Caco-2 (cell line): Measurements from ENCODE around the gene SLC1A3. TPM values are rescaled to one million over a fixed set of nuclear protein-coding genes. Genes with fewer than 3 reads are reported as not detected.

Source experiments
- BruUV-seq: library from RNA; stranded (reverse); fragments of 400-500 nt; replicated peaks from 2 replicates; lab custom pipeline; 2021; lab: Mats Ljungman, UMichigan
- CTCF ChIA-PET: fragments of 300-600 bp; sonication (Branson Sonifier 250); formaldehyde crosslinking; loops from one replicate; lab custom pipeline; 2022; ENCODE audit warnings: antibody characterized with exemption; lab: Charles Lee
- POLR2A ChIA-PET: fragments of 300-600 bp; sonication (Branson Sonifier 250); formaldehyde crosslinking; loops from one replicate; lab custom pipeline; 2022; ENCODE audit warnings: antibody characterized with exemption; lab: Charles Lee
- DNase-seq, 2 experiments: peaks; one replicate each; pipeline versions ENCODE4 v3.0.0 to v3.0.0-alpha.2; 2020 to 2022
- H3K27me3 ChIP-seq: replicated peaks from 2 replicates; pipeline ENCODE4 v1.6.0; 2011; ENCODE audit warnings: low read length; ENCODE audit not compliant: control insufficient read depth, insufficient read depth
- H3K36me3 ChIP-seq: 2 replicates; pipeline ENCODE4 v1.5.1; 2011; ENCODE audit warnings: low read length; ENCODE audit not compliant: control insufficient read depth, insufficient read depth
- H3K4me1 ChIP-seq: fragments of 250-450 bp; sonication (Bioruptor Pico); 2 replicates; pipeline ENCODE4 v1.5.1; 2020; ENCODE audit warnings: mild to moderate bottlenecking
- H3K4me3 ChIP-seq: 2 replicates; pipeline ENCODE4 v1.5.1; 2011; ENCODE audit warnings: low read depth, mild to moderate bottlenecking, control low read depth, low read length
- H3K9me3 ChIP-seq: fragments of 250-450 bp; sonication (Bioruptor Pico); 2 replicates; pipeline ENCODE4 v1.5.1; 2020; ENCODE audit warnings: mild to moderate bottlenecking, moderate library complexity
- H3K27ac Mint-ChIP-seq: one replicate; pipeline ENCODE4 v1.8.0; 2022; ENCODE audit warnings: mixed read lengths; ENCODE audit not compliant: unreplicated experiment
- H3K27me3 Mint-ChIP-seq: one replicate; pipeline ENCODE4 v1.8.0; 2022; ENCODE audit warnings: mixed read lengths; ENCODE audit not compliant: insufficient read depth, unreplicated experiment
- H3K36me3 Mint-ChIP-seq: one replicate; pipeline ENCODE4 v1.8.0; 2022; ENCODE audit warnings: mild to moderate bottlenecking, mixed read lengths; ENCODE audit not compliant: insufficient read depth, unreplicated experiment
- H3K4me1 Mint-ChIP-seq: one replicate; pipeline ENCODE4 v1.8.0; 2022; ENCODE audit warnings: low read depth, mixed read lengths; ENCODE audit not compliant: unreplicated experiment
- H3K4me3 Mint-ChIP-seq: one replicate; pipeline ENCODE4 v1.8.0; 2022; ENCODE audit warnings: mild to moderate bottlenecking, moderate library complexity, mixed read lengths; ENCODE audit not compliant: unreplicated experiment
- H3K9me3 Mint-ChIP-seq: one replicate; pipeline ENCODE4 v1.8.0; 2022; ENCODE audit warnings: mixed read lengths; ENCODE audit not compliant: unreplicated experiment
- CTCF ChIP-seq, 2 experiments: fragments of 200-600 bp in 1 of 2; IDR thresholded peaks; 1 replicate in 1 of 2; 2 replicates in 1 of 2; pipeline versions ENCODE4 v1.5.1 to v1.8.0; 2011 to 2022; ENCODE audit warnings: antibody characterized with exemption in 1 of 2, control low read depth in 1 of 2, inconsistent platforms in 1 of 2, low read depth in 1 of 2, low read length in 1 of 2, mild to moderate bottlenecking in 1 of 2, moderate library complexity in 1 of 2; ENCODE audit not compliant: insufficient read depth in 1 of 2, severe bottlenecking in 1 of 2, unreplicated experiment in 1 of 2
- intact Hi-C: fragments of 100-400 bp; cut with micrococcal nuclease; formaldehyde crosslinking; loops from one replicate; pipeline ENCODE4 v1.10.0; 2022; ENCODE audit not compliant: unreplicated experiment
- total RNA-seq: library from RNA; stranded (reverse); gene quantifications from 2 replicates; pipeline ENCODE4 v1.2.3, GENCODE V29; 2022

Gene SLC1A3
- total RNA-seq, 1 experiment from 2014 or later = 178 TPM

GRCh38 chr5:36638056-36638455, 31.6 kb downstream of the SLC1A3 start:
- ChIA-PET POLR2A (interaction anchor here (0.6 to 1.5 kb wide), 5 partner anchors 8 to 44 kb away, joined by 3 to 8 read pairs (median 4); no protein-coding TSS in a partner anchor), CTCF (interaction anchor here (1.0 to 1.9 kb wide), 6 partner anchors 9 to 223 kb away, joined by 3 to 8 read pairs (median 4); no protein-coding TSS in a partner anchor)
- Histone ChIP-seq H3K4me1 (peaks cover 78% of the 10 kb centered on the region), H3K36me3 (no peaks in the 10 kb centered on the region), H3K27me3 (no peaks in the 10 kb centered on the region), H3K4me3 (no peak overlapping the region), H3K9me3 (no peaks in the 10 kb centered on the region)
- no peaks in the 10 kb centered on the region for H3K27me3 Mint-ChIP-seq
- no peak for TF ChIP-seq CTCF (IDR thresholded peaks at IDR 0.05; ENCODE audit: insufficient read depth in 1 of 2, low read depth in 1 of 2, low read length in 1 of 2, severe bottlenecking in 1 of 2, unreplicated experiment in 1 of 2)
- H3K9me3 Mint-ChIP-seq = peaks cover 12% of the 10 kb centered on the region
- no TSS peak for BruUV-seq
- DNase-seq = peak; percentile 78 to 90
- peaks cover 61% of the 10 kb centered on the region for H3K36me3 Mint-ChIP-seq
- intact Hi-C loops = loop anchor here (1.0 to 2.0 kb wide), 5 partner anchors 10 to 53 kb away; partner anchors contain the start of gene SLC1A3
- peak overlapping the region; percentile 83 for H3K27ac Mint-ChIP-seq
- peaks cover 68% of the 10 kb centered on the region for H3K4me1 Mint-ChIP-seq
- H3K4me3 Mint-ChIP-seq = peak overlapping the region; percentile 48

GRCh38 chr5:36640949-36641348, 34.5 kb downstream of the SLC1A3 start:
- H3K4me3 ChIP-seq = no peak overlapping the region
- no TSS peak for BruUV-seq
- H3K36me3 ChIP-seq = no peaks in the 10 kb centered on the region
- H3K9me3 ChIP-seq = no peaks in the 10 kb centered on the region
- Mint-ChIP-seq H3K27ac (peak overlapping the region; percentile 83), H3K9me3 (peaks cover 10% of the 10 kb centered on the region), H3K36me3 (peaks cover 50% of the 10 kb centered on the region), H3K4me1 (peaks cover 59% of the 10 kb centered on the region), H3K4me3 (no peak overlapping the region), H3K27me3 (no peaks in the 10 kb centered on the region)
- no peaks in the 10 kb centered on the region for H3K27me3 ChIP-seq
- H3K4me1 ChIP-seq = peaks cover 95% of the 10 kb centered on the region
- ChIA-PET CTCF (no interaction called here), POLR2A (no interaction called here)
- intact Hi-C loops = no loop called here
- DNase-seq = no peak
- no peak for TF ChIP-seq CTCF (IDR thresholded peaks at IDR 0.05; ENCODE audit: insufficient read depth in 1 of 2, low read depth in 1 of 2, low read length in 1 of 2, severe bottlenecking in 1 of 2, unreplicated experiment in 1 of 2)

GRCh38 chr5:36641431-36641830, 35.0 kb downstream of the SLC1A3 start:
- Histone ChIP-seq H3K4me3 (no peak overlapping the region), H3K9me3 (no peaks in the 10 kb centered on the region), H3K4me1 (peaks cover 95% of the 10 kb centered on the region), H3K36me3 (no peaks in the 10 kb centered on the region), H3K27me3 (no peaks in the 10 kb centered on the region)
- no TSS peak for BruUV-seq
- Mint-ChIP-seq H3K36me3 (peaks cover 52% of the 10 kb centered on the region), H3K27ac (peak overlapping the region; percentile 83), H3K27me3 (no peaks in the 10 kb centered on the region), H3K9me3 (peaks cover 5% of the 10 kb centered on the region), H3K4me1 (peaks cover 59% of the 10 kb centered on the region), H3K4me3 (no peak overlapping the region)
- TF ChIP-seq CTCF (IDR thresholded peaks at IDR 0.05; ENCODE audit: insufficient read depth in 1 of 2, low read depth in 1 of 2, low read length in 1 of 2, severe bottlenecking in 1 of 2, unreplicated experiment in 1 of 2) = no peak
- intact Hi-C loops = no loop called here
- POLR2A ChIA-PET = no interaction called here
- no peak for DNase-seq
- CTCF ChIA-PET = interaction anchor here (0.9 kb wide), 1 partner anchor 55 kb away, joined by 3 read pairs; no protein-coding TSS in a partner anchor
